Medulla oblongata (tissue), 1 donor: ENCODE data around the gene POLR3GL.

Experiments used
- DNase-seq: peaks from one replicate; pipeline ENCODE4 v3.0.0-alpha.2; 2015; ENCODE audit errors: extremely low spot score

The POLR3GL gene

DNA sequence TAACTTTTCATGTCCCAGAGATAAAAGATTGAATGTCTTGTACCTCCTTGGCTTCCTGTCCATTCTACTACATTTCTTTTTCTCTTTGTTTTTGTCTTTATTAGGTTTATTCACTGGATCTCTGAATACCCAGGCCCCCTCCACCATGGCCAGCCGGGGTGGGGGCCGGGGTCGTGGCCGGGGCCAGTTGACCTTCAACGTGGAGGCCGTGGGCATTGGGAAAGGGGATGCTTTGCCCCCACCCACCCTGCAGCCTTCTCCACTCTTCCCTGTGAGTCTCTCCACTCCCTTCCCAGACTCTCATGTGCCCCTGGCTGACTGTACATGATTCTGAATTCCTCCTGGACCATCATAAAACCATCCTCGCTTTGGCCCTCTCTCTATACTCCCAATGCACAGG lies 10.2 kb downstream of the POLR3GL start:
- DNase-seq, result no peak

DNA sequence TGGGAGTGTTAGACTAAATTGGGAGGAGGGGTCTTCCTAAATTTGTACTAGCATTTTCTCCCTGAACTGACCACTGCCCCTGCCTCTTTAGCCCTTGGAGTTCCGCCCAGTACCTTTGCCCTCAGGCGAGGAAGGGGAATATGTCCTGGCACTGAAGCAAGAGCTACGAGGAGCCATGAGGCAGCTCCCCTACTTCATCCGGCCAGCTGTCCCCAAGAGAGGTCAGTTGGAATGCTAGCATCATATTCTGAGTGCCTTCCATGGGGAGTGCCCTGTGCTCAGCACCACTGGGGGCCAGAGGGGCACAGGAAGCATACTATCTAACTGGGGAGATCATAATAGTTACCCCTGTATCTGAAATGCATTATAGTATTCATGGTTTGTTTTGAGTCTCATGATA lies 10.7 kb downstream of the POLR3GL start:
- no peak for DNase-seq

DNA sequence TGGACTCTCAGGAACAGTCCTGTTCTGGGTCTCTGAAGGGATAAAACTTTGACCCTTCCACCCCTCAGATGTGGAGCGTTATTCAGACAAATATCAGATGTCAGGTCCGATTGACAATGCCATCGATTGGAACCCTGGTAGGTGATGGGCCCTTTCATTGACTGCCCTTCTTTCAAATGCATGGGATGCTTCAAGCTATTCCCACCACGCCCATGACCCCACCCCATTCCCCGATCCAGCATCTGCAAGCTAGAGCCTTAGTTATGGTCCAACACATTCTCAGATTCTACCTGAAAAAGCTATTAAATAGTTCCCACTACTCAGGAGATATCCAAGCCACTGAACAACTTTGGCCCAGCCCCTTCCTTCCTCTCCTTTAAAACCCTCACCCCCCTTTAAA lies 12.5 kb downstream of the POLR3GL start:
- no peak for DNase-seq

DNA sequence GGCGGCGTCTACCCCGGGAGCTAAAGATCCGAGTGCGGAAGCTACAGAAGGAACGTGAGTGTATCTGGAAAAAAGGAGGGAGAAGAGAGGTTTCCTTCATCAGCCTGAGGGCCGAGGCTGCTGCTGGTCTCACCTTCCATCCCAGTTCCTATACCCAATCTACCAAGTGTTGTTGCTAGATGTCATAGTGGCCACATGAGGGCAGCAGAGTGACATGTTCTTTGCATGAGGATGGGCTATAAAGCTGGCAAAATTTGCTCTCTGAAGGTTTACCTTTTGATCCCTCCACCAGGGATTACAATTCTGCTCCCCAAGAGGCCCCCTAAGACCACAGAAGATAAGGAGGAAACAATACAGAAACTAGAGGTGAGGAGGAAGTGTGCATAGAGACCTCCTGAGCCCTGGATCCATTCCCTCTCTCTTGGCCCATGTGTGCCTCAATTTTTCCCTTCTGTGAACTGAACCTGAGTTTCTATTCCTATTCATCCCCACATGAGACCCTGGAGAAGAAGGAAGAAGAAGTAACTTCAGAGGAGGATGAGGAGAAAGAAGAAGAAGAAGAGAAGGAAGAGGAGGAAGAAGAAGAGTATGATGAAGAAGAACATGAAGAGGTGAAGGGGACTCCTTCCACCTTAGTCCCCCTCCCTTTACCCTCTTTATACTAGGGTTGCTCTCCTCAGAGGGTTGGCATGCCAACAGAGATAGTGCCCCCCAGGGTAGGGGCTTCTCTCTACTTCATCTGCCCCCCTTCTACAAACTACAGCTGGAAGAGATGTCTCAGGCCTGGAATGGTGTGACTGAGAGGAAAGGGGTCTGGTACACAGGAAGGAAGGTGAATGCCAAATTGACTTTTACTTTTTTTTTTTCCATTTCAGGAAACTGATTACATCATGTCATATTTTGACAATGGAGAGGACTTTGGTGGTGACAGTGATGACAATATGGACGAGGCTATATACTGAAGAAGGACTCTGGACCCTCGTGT lies 13.3 kb downstream of the POLR3GL start:
- DNase-seq, result peak; percentile 92

DNA sequence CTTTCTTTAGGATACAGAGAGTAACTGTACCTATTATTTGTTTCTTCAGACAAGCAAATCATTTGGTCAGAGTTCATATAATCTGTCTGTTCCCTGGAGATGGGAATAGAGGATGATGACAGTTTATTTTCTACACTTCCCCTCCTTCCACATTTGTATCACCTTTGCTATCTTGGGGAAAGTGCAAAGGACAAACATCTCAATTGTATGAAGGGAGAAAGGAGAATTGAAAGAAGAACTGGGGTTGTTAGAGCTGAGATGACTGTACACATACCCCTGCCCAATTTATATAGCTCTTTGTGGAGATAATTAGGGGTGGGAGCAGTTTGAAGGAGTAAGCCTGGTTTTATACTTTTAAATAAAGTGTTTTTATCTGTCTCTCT lies 14.0 kb downstream of the POLR3GL start:
- DNase-seq, result peak; percentile 36

DNA sequence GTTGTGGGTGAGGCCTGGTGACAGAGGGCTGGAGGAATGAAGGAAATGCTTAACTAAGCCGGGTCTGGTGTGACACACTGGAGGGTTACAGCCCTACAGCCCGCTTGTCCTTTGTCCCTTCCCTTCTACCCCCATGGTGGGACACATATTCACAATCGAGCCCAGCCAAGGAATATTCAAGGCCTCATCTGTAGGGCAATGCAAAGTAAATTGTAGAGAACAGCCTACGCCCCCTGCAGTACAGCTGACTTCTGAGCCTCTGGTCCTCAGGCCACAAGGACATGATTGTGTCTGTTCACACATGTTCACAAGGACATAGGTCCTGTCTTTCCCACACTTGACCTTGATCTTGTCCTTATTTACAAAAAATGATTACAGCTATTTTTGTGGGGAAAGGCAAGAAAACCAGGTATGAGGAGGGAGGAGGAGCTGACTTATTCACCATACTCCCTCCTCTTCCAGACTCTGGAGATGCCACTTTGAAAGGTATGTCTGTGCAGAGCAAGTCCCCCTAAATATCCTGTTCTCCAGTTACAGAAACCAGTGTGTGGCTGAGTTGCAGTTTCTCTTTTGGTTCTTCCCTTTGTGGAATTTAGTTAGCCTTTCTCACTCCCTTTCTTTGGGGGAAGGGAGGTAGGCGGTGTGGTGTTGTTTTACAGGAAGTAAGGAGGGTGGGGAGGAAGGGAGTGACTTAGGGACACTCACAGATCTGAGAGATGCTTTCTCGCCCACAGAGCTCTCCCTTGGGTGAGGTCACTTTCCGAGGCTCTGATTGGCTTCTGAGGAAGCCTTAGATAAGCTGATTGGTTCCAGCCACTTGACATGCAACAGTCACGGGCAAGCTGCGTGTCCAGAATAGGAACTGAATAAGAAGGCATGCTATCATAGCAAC lies 14.6 kb downstream of the POLR3GL start:
- peak; percentile 100 for DNase-seq

DNA sequence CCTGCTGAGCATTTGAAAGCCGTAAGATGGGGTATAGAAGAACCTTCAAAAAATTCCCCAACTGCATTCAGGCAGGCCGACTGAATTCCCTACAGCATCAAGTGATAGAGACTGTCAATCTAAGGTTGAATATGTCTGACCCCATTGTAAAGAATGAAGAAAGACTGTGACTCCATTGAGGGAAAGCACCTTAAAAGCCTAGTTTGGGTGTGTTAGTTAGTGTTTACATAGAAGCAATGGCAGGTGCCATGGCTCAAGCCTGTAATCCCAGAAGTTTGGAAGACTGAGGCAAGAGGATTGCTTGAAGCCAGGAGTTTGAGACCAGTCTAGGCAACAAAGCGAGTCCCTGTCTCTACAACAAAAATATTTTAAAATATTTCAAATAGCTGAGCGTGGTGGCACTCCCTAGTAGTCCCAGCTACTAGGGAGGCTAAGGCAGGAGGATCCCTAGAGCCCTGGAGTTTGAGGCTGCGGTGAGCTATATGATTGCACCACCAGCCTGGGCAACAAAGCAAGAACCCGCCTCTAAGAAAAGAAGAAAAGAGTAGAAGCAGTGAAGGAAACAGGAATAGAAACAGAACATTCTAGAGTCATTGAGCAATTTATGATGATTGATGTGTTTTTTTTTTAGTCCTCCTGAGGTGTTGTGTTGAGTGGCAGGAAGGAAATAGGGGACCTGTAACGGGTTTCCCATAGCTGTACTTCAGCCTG lies 15.4 kb downstream of the POLR3GL start:
- peak; percentile 52 for DNase-seq

DNA sequence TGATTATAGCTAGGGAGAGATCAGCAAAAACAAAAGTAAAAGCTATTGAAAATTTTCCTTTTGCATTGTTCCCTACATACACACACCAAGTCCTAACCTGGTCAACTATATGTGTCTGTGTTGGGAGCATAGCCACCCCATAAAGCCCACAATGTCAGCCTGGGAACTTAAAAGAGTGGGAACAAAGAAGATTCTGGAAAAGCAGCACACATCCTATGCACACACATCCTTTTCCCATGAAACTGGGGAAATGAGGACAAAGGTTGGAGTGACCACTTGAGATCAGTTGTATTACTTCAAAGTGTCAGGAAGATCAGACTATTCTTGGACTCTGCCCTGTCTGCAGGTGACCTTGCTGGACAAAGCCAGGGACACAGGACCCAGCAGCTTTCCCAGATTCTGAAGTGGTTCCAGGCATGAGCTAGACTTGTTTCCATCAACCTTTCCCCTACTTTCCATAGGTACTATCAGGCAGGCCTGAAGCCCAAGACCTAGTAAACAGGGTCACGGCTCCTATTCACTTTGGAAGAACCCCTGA lies 16.0 kb downstream of the POLR3GL start:
- DNase-seq, result peak; percentile 24

DNA sequence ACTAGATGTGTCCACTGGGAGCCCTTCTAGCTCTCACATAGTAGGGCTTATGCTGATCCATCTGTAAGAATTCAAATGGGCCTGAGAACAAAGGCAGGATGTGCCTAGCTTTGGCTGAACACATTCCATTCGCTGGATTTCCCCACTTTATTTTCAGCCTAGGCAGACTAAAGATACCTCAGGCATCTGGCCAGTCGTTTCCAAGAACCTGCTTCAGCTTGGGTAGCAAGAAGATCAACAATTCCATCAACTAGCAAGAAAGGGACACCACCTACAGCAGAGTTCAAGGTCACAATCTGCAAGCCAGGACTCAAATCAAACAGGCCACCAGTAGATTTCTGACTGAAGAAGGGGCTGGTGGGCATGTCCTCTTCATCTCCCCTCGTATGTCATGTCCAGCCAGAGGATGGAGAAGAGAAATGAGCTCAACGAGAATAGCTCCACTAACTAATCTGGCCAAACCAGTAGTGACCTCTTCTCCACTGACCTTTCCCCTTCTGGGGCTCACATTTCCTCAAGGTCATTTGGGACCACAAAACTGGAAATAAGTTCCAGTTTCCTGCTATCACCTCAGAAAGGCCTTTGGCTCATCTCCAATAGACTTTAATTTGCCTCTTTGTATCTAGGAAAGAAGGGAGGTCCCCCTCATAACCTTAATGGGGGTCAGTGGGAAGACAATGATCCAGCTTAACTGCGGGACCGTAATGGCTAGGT lies 17.7 kb downstream of the POLR3GL start:
- DNase-seq, result no peak

DNA sequence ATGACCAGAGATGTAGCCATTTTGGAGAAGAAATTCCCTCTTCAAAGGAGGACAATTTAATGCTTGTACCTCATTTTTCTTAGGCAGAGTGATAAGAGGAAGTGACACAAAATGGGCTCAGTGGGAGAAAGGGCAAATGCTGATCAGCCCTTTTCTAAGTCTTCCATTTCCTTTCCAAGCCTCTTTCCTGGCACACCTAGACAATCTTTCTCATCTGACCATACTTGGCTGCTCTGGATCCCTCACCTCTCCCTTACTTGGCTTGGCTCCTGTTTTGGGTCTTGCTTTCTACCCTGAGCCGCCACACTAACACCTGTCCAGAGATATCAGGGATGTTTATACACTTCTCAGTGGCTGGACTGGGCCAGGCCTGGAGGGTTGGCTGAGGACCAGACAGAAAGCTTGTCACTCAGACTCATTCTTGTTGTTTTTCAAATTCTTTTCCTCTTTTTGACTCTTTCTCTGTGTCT lies 18.8 kb downstream of the POLR3GL start:
- DNase-seq, result peak; percentile 23

DNA sequence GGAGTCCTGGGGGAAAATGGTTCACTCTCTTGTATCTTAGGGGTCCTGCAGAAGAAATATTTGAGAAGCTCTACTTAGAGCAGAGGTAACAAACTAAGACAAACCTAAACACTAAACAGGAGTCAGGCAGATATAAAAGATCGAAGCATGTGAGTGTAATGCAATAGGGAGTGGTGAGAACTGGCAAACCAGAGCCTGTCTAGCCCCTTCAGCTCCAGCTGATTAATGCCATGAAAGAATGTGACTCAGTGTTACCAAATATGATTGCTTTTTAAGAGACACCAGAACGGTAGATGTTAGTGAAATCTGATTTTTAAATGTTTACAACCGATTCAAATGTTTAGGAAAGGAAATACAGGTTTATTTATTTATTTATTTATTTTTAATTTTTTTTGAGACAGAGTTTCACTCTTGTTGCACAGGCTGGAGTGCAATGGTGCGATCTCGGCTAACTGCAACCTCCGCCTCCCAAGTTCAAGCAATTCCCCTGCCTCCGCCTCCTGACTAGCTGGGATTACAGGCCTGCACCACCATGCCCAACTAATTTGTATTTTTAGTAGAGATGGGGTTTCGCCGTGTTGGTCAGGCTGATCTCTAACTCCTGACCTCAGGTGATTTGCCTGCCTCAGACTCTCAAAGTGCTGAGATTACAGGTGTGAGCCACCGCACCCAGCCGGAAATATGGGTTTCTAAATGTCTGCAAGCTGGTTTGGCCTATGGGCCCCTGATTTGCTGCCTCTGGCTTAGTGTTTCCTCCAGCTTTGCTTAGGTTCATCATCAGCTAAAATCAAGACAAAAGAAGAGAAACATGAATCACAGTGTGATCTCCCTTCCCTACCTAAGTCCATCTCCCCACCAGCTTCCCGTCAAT lies 19.7 kb downstream of the POLR3GL start:
- DNase-seq, result no peak

DNA sequence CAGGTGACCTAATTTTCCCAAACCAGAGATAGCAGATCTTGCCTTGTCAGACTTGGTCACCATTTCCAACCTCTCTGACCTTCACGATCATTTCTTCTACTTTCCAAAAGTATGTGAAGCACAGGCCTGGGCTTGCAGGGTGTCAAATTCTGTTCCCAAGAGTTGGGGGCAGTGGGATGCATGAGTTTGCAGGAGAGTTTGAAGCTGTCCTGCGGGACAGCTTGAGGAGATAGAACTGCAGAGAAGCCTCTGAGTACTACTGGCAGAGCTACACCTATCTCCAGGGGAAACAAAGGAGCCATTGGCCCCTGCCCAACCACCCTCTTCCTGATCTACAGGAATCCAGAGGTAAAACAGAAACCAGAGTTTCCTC lies 20.6 kb downstream of the POLR3GL start:
- no peak for DNase-seq

DNA sequence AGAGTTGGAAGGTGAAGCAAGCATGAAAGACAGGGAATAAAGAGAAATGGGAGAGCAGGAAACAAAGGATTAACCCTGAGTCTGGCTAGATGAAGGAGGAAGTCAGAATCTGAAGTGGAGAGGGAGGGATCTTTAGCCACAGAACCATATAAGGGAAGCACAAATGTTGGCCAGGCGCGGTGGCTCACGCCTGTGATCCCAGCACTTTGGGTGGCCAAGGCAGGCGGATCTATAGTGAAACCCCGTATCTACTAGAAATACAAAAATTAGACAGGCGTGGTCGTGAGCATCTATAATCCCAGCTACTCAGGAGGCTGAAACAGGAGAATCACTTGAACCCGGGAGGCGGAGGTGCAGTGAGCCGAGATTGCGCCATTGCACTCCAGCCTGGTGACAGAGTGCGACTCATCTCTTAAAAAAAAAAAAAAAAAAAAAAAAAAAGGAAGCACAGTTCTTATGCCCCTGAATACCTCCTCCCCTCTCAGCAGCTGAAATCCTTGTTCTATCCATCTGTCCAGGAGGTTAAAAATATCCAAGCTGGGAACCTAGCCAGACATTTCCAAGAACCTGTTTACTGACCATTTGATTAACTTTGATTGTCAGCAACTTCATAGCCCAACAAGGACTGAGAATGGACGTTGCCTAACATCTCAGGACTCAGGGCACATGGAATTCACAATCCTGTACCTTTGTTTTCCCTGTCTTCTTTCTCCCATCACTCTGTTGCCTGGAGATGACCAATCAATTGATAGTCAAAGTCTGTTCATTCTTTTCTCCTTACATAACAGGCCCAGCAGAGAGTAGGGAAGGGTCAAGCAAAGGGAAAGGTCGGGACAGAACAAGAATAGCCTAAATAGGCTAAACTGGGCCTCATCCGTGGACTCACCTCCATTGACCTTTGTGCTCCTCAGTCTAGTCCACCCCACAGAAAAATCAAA lies 21.3 kb downstream of the POLR3GL start:
- peak; percentile 64 for DNase-seq

DNA sequence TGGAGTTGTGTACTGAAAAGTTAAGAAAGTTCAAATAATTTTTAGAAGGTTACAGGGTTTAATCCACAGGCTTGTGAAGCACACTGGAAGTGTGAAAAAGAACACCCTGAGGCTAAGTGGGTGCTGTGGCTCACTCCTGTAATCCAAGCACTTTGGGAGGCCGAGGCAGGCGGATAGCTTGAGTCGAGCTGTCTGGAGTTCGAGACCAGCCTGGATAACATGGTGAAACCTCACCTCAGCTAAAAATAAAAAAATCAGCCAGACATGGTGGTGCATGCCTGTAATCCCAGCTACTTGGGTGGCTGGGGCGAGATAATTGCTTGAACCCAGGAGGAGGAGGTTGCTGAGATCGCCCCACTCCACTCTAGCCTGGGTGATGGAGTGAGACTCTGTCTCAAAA lies 22.1 kb downstream of the POLR3GL start:
- DNase-seq, result no peak

DNA sequence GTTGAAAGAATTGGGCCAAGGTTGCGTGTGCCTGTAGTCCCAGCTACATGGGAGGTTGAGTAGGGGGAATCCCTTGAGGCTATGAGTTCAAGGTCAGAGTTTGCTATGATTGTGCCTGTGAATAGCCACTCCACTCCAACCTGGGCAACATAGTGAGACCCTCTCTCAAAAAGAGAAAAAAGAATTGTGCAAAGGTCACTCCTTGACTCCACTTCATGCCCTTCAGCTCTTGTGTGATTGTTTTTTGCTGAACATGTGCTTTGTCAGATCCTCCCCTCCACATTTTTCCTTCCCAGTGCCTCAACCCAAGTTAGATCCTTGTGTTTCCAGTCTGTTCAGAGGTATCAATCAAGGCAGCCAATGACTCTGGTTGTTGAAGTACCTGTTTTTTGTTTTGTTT lies 23.4 kb downstream of the POLR3GL start:
- no peak for DNase-seq

DNA sequence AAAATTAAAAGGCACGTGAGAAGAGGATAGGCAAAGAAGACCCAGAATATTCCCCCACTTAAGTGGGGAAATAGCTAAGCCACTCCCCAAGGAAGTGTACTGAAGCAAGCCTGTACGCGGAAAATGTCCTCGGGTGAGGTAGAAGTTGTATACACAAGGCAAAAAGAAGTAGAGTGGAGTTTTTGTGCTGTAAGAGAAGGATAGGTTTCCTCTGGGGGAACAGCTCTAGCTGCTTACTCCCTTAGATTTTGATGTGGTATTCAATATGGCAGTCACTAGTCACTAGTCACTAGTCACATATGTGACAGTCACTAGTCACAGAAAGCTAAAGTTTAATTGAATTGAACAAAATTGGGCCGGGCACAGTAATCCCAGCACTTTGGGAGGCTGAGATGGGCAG lies 24.3 kb downstream of the POLR3GL start:
- no peak for DNase-seq

DNA sequence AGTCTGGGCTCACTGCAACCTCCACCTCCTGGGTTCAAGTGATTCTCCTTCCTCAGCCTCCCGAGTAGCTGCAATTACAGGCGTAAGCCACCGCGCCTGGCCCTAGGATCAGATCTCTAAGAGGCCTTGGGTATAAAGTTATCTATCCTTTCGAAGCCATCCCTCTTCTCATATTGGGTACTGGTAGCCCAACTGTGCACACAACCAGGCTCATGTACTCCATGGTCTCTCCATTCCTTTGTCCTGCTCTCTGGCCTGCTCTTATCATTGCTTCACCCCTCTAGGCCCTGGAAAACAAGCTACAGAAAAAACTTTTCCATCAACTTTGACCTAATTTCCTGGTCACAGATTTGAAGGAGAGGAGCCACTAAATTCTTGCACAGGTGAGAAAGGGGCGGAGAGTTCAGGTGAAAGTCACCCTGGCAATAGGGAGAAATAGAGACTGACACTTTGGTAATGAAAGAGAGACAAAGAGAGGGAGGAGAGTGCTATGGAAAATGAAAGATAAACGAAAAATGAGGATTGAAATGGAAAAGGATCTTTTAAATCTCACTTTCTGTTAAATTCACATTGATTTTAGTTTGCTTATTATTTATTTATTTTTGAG lies 25.9 kb downstream of the POLR3GL start:
- DNase-seq, result no peak

DNA sequence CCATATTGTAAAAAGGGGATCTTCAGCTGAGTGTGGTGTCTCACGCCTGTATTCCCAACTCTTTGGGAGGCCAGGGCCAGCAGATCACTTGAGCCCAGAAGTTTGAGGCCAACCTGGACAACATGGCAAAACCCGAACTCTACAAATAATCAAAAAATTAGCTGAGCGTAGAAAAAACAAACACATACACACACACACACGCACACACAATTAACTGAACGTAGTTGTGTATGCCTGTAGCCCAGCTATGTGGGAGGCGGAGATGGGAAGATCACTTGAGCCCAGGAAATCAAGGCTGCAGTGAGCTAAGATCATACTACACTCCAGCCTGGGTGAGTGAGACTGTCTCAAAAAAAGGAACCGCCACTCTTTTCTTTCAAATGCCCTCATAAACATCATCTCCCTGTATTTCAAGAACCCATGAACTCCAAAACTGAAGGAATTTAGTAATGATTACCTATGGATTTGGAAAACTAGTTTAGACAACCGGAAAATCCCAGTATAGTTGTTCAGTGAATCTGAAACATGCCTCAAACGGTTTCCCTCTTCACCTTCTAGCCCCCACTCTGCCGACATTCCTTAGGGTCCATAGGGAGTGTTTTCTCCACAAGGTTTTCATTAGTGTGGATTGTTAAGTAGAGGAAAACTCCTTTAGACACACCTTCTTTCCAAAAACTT lies 27.4 kb downstream of the POLR3GL start:
- no peak for DNase-seq
